GM23338 (cell line): ENCODE measurements around the gene TRDN.

Experiments used
- CTCF ChIP-seq, 2 experiments: fragments of 200-600 bp in 1 of 2; sonication (generic) in 1 of 2; conservative IDR thresholded peaks; 2 replicates each; pipeline versions ENCODE4 v1.5.1 to v1.6.1; 2016 to 2017; ENCODE audit warnings: antibody characterized with exemption in 2 of 2, low read depth in 2 of 2, mild to moderate bottlenecking in 2 of 2, moderate library complexity in 1 of 2
- EZH2 ChIP-seq: fragments of 200-600 bp; sonication (generic); IDR thresholded peaks from one replicate; pipeline ENCODE4 v1.8.0; 2017; ENCODE audit warnings: antibody characterized with exemption, mild to moderate bottlenecking, low read depth; ENCODE audit not compliant: unreplicated experiment
- EZH2phosphoT487 ChIP-seq: fragments of 200-600 bp; sonication (generic); IDR thresholded peaks from one replicate; pipeline ENCODE4 v1.8.1; 2018; ENCODE audit warnings: antibody characterized with exemption; ENCODE audit not compliant: unreplicated experiment
- REST ChIP-seq: IDR thresholded peaks from one replicate; pipeline ENCODE4 v1.6.1; 2018; ENCODE audit warnings: antibody characterized with exemption; ENCODE audit not compliant: unreplicated experiment

GRCh38 chr6:123575188-123575587 is 61.6 kb downstream of the TRDN start:
- TF ChIP-seq EZH2phosphoT487 (no peak), CTCF (conservative IDR thresholded peaks at IDR 0.05; ENCODE audit: low read depth in 2 of 2) (no peak), EZH2 (no peak), REST (no peak)
